Measurements from ENCODE around the gene LRRC47.

Gene LRRC47

DNA sequence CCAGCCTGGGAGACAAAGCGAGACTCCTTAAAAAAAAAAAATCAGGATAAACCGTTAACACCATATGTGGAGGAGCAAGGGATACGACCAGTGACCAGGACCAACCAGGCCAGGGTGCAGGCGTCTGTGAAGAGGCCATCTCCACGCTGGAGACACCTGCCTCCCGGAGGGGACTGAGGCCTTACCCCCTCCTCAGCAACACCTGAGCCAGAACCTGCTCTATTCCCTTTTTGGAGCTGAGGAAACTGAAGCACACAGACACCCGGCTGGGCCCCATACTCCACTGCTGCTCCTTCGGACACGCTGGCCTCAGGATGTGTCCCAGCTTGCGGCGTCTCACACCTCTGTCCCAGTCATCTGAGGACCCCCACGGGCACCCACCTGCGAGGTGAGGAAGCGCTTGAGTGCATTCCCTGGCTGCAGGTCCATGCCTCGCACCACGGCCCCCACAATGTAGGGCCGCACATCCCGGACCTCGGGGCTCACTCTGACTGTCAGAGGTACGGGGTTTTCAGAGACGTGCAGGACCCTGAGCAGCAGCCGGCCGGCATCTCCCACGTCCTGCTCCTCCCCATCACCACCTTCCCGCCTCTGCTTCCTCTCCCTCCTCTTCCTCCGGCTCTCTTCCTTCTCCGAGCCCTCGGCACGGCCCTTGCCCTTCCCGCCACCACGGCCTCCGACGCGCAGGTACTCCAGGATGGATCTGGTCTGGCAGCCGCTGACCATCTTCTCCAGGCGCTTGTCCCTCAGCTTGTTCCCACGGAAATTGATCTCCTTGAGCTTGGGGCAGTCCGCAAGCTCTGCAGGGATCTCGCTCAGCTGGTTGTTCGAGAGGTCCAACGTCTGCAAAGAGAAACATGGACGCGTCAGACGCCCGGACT is 9.6 kb downstream of the LRRC47 start:
- no peaks in the 10 kb centered on the region for H3K9me3 Mint-ChIP-seq
- DNase-seq (ENCODE audit: low spot score): no peak
- H3K27ac Mint-ChIP-seq: no peak overlapping the region
- no peak overlapping the region for H3K4me3 Mint-ChIP-seq
- no peaks in the 10 kb centered on the region for H3K4me1 Mint-ChIP-seq (ENCODE audit: low read depth)
- H3K36me3 Mint-ChIP-seq (ENCODE audit: low read depth): peaks cover 30% of the 10 kb centered on the region
- H3K27me3 Mint-ChIP-seq (ENCODE audit: low read depth): no peaks in the 10 kb centered on the region

GRCh38 chr1:3785456-3786157 is 10.7 kb downstream of the LRRC47 start:
- no peaks in the 10 kb centered on the region for H3K27me3 Mint-ChIP-seq (ENCODE audit: low read depth)
- no peaks in the 10 kb centered on the region for H3K4me1 Mint-ChIP-seq (ENCODE audit: low read depth)
- peaks cover 35% of the 10 kb centered on the region for H3K36me3 Mint-ChIP-seq (ENCODE audit: low read depth)
- no peak for DNase-seq (ENCODE audit: low spot score)
- H3K4me3 Mint-ChIP-seq: no peak overlapping the region
- no peak overlapping the region for H3K27ac Mint-ChIP-seq
- H3K9me3 Mint-ChIP-seq: no peaks in the 10 kb centered on the region

DNA sequence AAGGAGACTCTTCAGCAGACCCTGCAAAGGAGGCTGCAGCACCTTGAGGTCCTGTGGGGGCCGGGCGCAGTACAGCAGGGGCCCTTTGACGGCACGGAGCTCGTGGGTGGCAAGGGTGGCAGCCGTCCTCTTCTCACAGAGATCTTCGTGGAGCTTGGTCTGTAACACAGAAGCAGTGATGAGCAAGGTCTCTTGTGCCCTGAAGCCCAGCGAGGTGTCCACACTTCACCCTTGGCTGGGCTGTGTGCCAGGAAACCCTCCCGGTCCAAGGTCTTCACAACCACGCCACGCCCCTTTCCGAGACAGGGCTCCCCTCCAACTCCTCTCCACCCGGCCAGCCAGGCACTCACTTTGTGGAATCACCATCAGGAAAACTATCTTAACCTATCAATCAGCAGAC is 11.3 kb downstream of the LRRC47 start:
- no peak for DNase-seq (ENCODE audit: low spot score)
- peaks cover 40% of the 10 kb centered on the region for H3K36me3 Mint-ChIP-seq (ENCODE audit: low read depth)
- H3K27me3 Mint-ChIP-seq (ENCODE audit: low read depth): no peaks in the 10 kb centered on the region
- H3K4me3 Mint-ChIP-seq: no peak overlapping the region
- no peaks in the 10 kb centered on the region for H3K9me3 Mint-ChIP-seq
- H3K4me1 Mint-ChIP-seq (ENCODE audit: low read depth): no peaks in the 10 kb centered on the region
- H3K27ac Mint-ChIP-seq: no peak overlapping the region

- H3K4me1 Mint-ChIP-seq (ENCODE audit: low read depth): no peaks in the 10 kb centered on the region
- no peak overlapping the region for H3K27ac Mint-ChIP-seq
- H3K27me3 Mint-ChIP-seq (ENCODE audit: low read depth): no peaks in the 10 kb centered on the region
- no peaks in the 10 kb centered on the region for H3K9me3 Mint-ChIP-seq
- H3K36me3 Mint-ChIP-seq (ENCODE audit: low read depth): peaks cover 48% of the 10 kb centered on the region
- H3K4me3 Mint-ChIP-seq: no peak overlapping the region
- DNase-seq (ENCODE audit: low spot score): no peak
These were observed 12.4 kb downstream of the LRRC47 start for GRCh38 chr1:3783651-3784474.

DNA sequence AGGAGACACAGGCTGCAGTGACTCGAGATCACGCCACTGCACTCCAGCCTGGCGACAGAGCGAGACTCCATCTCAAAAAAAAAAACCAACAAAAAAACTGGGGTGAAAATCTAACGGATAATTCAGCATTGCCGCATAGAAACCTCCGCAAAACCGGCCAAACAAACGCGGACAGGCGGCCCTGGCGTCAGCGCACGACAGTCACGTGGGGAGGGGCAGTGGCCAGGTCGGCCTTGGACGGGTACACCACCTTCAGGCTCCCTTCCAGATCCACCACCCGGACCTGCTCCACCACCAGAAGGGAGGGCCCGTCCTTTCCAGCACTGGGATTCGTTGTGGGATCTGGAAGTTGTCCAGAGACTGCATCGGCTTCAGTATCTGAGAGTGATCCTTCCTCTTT is 15.4 kb downstream of the LRRC47 start:
- H3K9me3 Mint-ChIP-seq: no peaks in the 10 kb centered on the region

DNA sequence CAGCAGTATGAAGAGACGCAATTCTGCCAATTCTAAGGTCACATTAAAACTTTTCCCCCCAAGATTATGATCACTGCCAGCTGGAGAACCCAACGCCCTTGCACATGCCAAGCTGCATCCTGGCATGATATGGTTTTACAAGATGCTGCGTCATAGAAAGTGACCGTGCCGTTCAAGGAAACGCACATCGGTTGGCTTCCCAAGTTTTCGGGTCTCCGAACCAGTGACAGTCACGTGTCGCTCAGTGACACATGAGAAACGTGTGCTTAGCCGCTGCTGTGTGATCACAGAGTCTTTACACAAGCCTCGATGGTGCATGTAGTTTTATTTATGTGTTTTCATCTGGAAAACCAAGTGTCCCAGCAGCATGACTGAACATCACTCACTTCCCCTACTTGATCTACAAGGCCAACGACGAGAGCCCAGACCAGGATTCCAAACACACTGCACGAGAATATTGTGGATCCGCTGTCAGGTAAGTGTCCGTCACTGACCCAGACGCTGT is 16.3 kb downstream of the LRRC47 start:
- Mint-ChIP-seq H3K9me3 (no peaks in the 10 kb centered on the region), H3K36me3 (ENCODE audit: low read depth) (peaks cover 29% of the 10 kb centered on the region), H3K27ac (no peak overlapping the region)

More for the DNA sequence above, 15.4 kb downstream of the LRRC47 start:
- no peak for DNase-seq (ENCODE audit: low spot score)
- H3K4me1 Mint-ChIP-seq (ENCODE audit: low read depth): no peaks in the 10 kb centered on the region
- H3K4me3 Mint-ChIP-seq: no peak overlapping the region
- H3K27me3 Mint-ChIP-seq (ENCODE audit: low read depth): no peaks in the 10 kb centered on the region
- no peak overlapping the region for H3K27ac Mint-ChIP-seq
- peaks cover 36% of the 10 kb centered on the region for H3K36me3 Mint-ChIP-seq (ENCODE audit: low read depth)

GRCh38 chr1:3779265-3779911 is 16.9 kb downstream of the LRRC47 start:
- Mint-ChIP-seq H3K9me3 (no peaks in the 10 kb centered on the region), H3K4me3 (no peak overlapping the region), H3K4me1 (ENCODE audit: low read depth) (no peaks in the 10 kb centered on the region), H3K27me3 (ENCODE audit: low read depth) (no peaks in the 10 kb centered on the region), H3K27ac (no peak overlapping the region), H3K36me3 (ENCODE audit: low read depth) (peaks cover 26% of the 10 kb centered on the region)
- DNase-seq (ENCODE audit: low spot score): no peak

More for the DNA sequence above, 16.3 kb downstream of the LRRC47 start:
- Mint-ChIP-seq H3K4me1 (ENCODE audit: low read depth) (no peaks in the 10 kb centered on the region), H3K4me3 (no peak overlapping the region), H3K27me3 (ENCODE audit: low read depth) (no peaks in the 10 kb centered on the region)
- no peak for DNase-seq (ENCODE audit: low spot score)

DNA sequence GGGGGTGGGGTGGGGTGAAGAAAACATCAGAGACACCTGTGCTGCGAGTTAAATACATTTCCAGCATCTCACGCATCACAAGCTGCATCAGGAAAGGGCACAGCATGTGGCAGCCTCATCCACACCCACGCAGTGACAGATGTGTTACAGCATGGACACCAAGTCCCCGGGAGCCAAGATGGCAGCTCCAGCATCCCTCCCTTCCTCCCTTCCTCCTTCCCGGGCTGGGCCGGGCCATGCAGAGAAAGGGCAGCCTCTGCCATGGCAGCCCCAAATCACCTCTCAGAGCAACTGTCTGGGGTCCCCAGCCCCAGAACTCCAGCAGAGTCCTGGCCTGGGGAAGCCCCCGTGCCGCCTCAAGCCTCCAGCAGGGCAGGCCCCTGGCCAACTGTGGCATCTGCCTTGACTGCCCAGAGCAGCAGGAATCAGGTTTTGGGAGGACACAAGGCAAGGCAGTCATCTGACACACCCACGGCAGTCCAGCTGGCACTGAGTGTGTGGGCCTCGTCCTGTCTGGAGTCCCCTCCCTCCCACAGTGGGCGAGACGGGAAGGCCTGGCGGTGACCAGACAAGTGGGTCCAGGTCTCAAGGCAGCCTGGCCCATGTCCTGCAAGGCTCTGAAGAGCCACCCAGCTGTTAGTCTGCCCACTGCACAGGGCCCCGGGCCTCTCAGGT is 17.6 kb downstream of the LRRC47 start:
- Mint-ChIP-seq H3K27me3 (ENCODE audit: low read depth) (no peaks in the 10 kb centered on the region), H3K9me3 (no peaks in the 10 kb centered on the region), H3K4me3 (no peak overlapping the region), H3K4me1 (ENCODE audit: low read depth) (no peaks in the 10 kb centered on the region), H3K27ac (no peak overlapping the region), H3K36me3 (ENCODE audit: low read depth) (peaks cover 20% of the 10 kb centered on the region)
- DNase-seq (ENCODE audit: low spot score): no peak

GRCh38 chr1:3777647-3778589 is 18.4 kb downstream of the LRRC47 start:
- no peaks in the 10 kb centered on the region for H3K9me3 Mint-ChIP-seq
- no peak for DNase-seq (ENCODE audit: low spot score)
- no peaks in the 10 kb centered on the region for H3K4me1 Mint-ChIP-seq (ENCODE audit: low read depth)
- no peaks in the 10 kb centered on the region for H3K27me3 Mint-ChIP-seq (ENCODE audit: low read depth)
- no peak overlapping the region for H3K27ac Mint-ChIP-seq
- peaks cover 18% of the 10 kb centered on the region for H3K36me3 Mint-ChIP-seq (ENCODE audit: low read depth)
- H3K4me3 Mint-ChIP-seq: no peak overlapping the region

GRCh38 chr1:3777078-3777547 is 19.2 kb downstream of the LRRC47 start:
- Mint-ChIP-seq H3K4me1 (ENCODE audit: low read depth) (no peaks in the 10 kb centered on the region), H3K9me3 (no peaks in the 10 kb centered on the region), H3K27me3 (ENCODE audit: low read depth) (no peaks in the 10 kb centered on the region), H3K27ac (no peak overlapping the region), H3K36me3 (ENCODE audit: low read depth) (peaks cover 18% of the 10 kb centered on the region), H3K4me3 (no peak overlapping the region)
- no peak for DNase-seq (ENCODE audit: low spot score)

GRCh38 chr1:3776231-3776961 is 19.9 kb downstream of the LRRC47 start:
- Mint-ChIP-seq H3K4me1 (ENCODE audit: low read depth) (no peaks in the 10 kb centered on the region), H3K9me3 (no peaks in the 10 kb centered on the region), H3K4me3 (no peak overlapping the region), H3K36me3 (ENCODE audit: low read depth) (peaks cover 17% of the 10 kb centered on the region), H3K27me3 (ENCODE audit: low read depth) (no peaks in the 10 kb centered on the region), H3K27ac (no peak overlapping the region)
- DNase-seq (ENCODE audit: low spot score): no peak

Data from T-helper 2 cell treated with Interferon-gamma antibody and Interleukin-4, amounts not matched to agents 5 μg/mL and 100 μg/mL, for 36 hours (primary cell).